Activated naive CD4-positive, alpha-beta T cell treated with anti-CD3 and anti-CD28 coated beads, Interleukin-2, amount 50 U/mL, for 72 hours (primary cell): ENCODE measurements around the gene DTNB. TPM values are rescaled to one million over a fixed set of nuclear protein-coding genes. Genes with fewer than 3 reads are reported as not detected.

Experiments
- ATAC-seq, 2 donors: fragments of 150-1000 bp; cut with Tn5 transposase; 2 replicates each; pipeline ENCODE4 v1.10.0; 2021; ENCODE audit warnings: mild to moderate bottlenecking in 2 of 2, moderate library complexity in 2 of 2
- DNase-seq, 2 donors: peaks; one replicate each; pipeline ENCODE4 v3.0.0; 2021 to 2022; ENCODE audit warnings: low spot score in 2 of 2
- H3K27ac Mint-ChIP-seq, 2 donors: one replicate each; pipeline ENCODE4 v1.8.0; 2022; ENCODE audit warnings: mild to moderate bottlenecking in 2 of 2, mixed read lengths in 2 of 2
- H3K36me3 Mint-ChIP-seq, 2 donors: one replicate each; pipeline ENCODE4 v1.8.0; 2022; ENCODE audit warnings: mixed read lengths in 2 of 2
- H3K9me3 Mint-ChIP-seq, 2 donors: one replicate each; pipeline ENCODE4 v1.8.0; 2022; ENCODE audit warnings: mixed read lengths in 2 of 2
- total RNA-seq, 2 donors: library from RNA; stranded (reverse); gene quantifications; one replicate each; pipeline ENCODE4 v1.2.3, GENCODE V29; 2022

DTNB gene
- total RNA-seq, 2 donors from 2014 or later = 17.1 to 20.0 TPM

DNA sequence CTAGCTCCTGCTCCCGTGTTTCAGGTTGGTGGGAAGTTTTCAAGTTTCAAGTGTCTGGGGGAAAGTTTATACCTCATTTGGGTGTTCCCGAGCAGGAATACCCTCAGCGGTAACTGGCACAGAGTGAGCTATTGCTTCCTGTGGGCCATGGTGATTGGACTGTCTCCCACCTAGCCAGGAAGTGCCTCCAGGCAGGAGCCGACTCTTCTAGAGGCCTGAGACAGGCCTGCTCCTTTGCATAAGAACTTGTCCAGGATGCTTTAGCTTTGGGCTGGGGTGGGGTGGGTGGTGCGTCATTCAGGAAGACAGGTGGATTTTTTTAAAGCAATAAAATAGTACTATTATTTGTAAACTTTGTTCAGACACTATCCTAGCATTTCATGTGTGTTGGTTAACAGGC, 308.1 kb downstream of the DTNB start:
- Mint-ChIP-seq H3K27ac (peak overlapping the region in 1 of 2 donors; percentile 29), H3K36me3 (no peaks in the 10 kb centered on the region), H3K9me3 (no peaks in the 10 kb centered on the region)
- DNase-seq (no peak), ATAC-seq (no peak)

DNA sequence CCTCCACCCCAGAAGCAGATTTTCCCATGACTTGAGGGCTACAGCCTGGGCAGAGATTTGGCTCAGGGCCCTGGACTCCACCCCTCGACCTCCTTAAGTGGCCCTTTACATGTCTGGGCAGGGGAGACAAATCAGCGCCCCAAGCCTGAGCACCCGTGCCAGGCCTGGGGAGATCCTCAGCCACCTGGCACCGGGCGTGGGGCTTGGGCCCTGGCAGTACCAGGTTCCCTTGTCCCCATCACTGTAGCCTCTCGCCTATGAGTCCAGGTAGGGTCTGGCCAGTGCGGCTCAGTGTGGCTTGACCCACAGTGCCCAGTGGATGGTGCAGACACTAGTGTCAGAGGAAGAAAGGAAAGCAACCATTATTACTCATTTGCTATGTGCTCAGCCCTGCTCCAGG, 309.6 kb downstream of the DTNB start:
- no peak for DNase-seq
- ATAC-seq = no peak
- Mint-ChIP-seq H3K27ac (peak overlapping the region in 1 of 2 donors; percentile 91), H3K9me3 (no peaks in the 10 kb centered on the region), H3K36me3 (no peaks in the 10 kb centered on the region)

DNA sequence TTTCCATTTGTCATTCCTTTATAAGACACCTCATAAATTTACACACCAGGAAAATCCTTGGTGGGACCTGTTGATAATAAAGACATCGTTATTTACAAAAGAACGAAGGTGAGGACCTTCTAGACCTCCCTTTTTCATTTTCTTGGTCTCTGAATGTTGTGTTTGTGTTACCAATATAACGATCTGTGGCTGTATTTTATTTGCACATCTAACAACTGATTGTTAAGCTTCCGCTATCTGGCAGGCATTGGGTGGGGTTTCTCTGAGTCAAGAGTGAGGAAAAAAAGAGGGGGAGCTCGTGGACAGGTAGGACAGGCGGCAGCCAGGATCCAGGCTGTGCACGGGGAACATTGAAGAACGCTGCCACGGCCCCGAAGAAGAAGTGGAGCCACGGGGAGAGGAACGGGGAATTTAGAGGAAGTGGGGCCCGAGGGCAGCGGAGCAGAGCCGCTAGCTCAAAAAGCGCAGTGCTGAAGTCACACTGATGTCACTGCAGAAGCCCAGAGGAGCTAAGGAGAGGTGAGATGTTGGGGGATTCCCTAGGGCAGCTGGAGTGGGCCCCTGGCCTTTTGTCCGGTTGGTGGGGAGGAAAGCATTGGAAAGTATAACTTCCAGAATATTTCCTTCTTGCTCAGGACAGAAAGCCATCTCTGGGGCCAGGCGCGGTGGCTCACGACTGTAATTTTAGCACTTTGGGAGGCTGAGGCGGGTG, 310.8 kb downstream of the DTNB start:
- Mint-ChIP-seq H3K36me3 (no peaks in the 10 kb centered on the region), H3K27ac (peak overlapping the region; percentile 85 to 91), H3K9me3 (no peaks in the 10 kb centered on the region)
- DNase-seq = peak; percentile 50 to 80
- ATAC-seq = peak; percentile 41 to 79

DNA sequence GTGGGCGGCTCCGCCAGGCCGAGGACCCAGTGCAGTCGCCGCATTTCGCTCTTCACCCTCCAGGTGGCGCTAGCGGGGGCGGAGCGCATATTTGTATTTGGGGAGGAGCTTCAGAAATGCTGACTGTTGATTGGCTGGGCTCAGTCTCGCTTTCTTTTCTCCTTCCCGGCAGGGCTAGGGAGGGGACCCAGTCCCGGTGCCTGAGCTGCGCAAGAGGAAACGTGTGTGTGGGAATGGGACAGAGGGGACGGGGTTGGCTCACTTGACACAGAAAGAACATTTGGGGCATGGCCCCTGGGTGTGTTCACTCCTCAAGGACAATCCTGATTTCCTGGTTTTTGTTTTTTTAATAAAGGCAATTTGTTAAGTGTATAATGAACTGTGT, 311.3 kb downstream of the DTNB start:
- DNase-seq (peak; percentile 95 to 99), ATAC-seq (peak; percentile 97 to 99)
- no peaks in the 10 kb centered on the region for H3K36me3 Mint-ChIP-seq

DNA sequence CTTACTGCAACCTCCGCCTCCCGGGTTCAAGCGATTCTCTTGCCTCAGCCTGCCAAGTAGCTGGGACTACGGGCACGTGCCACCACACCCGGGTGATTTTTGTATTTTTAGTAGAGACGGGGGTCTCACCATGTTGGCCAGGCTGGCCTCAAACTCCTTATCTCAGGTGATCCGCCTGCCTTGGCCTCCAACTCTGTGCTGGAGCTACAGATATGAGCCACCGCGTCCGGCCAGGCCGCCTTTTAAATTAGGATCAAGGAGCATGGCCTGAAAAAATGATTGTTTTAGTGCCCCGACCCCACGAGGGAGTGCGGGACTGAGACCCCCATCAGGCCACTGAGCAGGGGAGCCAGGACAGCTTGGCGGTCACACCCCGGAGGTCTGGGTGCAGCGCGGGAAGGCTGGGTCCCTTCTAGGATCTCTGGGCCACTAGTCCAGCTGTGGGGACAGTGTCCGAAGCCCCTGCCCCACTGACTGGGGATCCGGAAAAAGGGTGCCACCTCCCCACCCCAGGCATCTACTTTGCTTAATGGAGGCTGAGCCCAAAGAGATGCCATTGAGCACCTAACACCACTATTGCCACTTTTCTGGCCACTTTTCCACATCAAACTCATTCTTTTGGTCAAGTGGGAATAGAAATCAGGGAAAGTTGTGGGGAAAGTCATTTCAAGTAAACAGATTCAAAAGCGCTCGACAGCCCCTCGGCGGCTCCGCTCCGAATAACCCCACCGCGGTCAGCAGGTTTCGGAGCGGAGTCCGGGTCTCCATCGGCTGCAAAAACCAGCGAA, 311.9 kb downstream of the DTNB start:
- H3K27ac Mint-ChIP-seq = peak overlapping the region; percentile 55 to 91
- no peaks in the 10 kb centered on the region for H3K36me3 Mint-ChIP-seq
- DNase-seq (no peak), ATAC-seq (no peak)
- H3K9me3 Mint-ChIP-seq = no peaks in the 10 kb centered on the region

More for the DNA sequence above, 311.3 kb downstream of the DTNB start:
- Mint-ChIP-seq H3K27ac (peak overlapping the region; percentile 85 to 91), H3K9me3 (no peaks in the 10 kb centered on the region)

DNA sequence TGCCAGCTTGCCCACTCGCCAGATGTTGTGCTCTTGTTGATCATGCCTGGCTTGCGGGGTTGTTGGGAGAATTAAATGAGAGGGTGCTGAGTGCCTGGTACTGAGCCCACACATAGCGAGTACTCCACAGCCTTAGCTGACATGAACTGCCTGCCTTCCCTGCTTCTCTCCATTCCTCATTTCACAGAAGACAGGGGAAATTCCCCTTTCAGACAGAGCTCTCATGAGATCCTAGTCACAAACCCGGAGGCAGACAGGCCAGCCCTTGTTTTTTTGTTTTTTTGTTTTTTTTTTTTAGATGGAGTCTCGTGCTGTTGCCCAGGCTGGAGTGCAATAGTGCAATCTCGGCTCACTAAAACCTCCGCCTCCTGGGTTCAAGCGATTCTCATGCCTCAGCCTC, 314.5 kb downstream of the DTNB start:
- Mint-ChIP-seq H3K9me3 (no peaks in the 10 kb centered on the region), H3K27ac (peak overlapping the region in 1 of 2 donors; percentile 41), H3K36me3 (no peaks in the 10 kb centered on the region)
- DNase-seq (no peak), ATAC-seq (no peak)

DNA sequence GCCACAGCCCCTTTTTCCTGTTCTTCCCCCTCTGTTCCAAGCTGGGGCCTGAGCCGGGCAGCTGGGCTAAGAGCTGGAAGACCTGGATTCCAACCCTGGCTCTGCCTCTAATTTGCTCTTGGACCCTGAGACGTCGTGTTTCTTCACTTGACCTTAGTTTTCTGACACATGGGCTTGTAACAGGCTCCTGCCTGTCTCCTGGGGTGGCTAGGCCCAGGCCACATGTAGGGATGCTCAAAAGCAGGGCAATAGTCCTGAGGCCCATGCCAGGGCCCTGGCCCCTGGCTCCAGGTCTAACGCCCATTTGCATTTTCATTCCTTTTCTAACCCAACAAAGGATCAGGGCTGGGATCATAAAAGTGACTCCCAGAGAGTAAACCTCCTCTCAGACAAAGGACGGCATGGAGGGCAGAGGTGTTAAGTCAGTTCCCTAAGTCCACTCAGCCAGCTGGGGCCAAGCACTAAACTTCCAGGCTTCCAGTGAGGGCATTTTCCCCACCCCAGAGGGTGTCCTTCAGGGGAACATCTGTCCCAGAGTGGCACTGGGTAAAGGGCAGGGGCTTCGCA, 315.0 kb downstream of the DTNB start:
- DNase-seq = no peak

DNA sequence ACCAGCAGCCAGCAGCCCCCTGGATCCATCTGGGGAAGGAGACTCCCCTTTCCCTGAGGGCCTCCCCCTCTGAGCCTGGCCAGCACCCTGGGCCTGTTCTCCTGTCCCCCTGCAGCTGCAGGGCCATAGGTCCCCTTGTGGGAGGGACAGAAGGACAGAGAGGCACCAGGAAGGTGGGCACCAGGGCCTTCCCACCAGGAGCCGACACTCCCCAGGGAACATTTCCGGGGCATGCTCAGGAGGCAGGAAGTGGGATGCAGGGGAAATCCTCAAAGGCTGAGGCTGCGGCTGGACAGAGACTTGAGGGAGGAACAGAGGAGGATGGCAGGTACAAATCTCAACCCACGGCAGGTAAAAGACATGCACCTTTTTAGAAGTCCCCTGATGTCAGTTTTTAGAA, 317.3 kb downstream of the DTNB start:
- Mint-ChIP-seq H3K27ac (no peak overlapping the region), H3K9me3 (no peaks in the 10 kb centered on the region), H3K36me3 (no peaks in the 10 kb centered on the region)
- no peak for ATAC-seq
- DNase-seq = no peak

More for the DNA sequence above, 315.0 kb downstream of the DTNB start:
- H3K9me3 Mint-ChIP-seq = no peaks in the 10 kb centered on the region
- ATAC-seq = no peak
- H3K27ac Mint-ChIP-seq = peak overlapping the region in 1 of 2 donors; percentile 41
- no peaks in the 10 kb centered on the region for H3K36me3 Mint-ChIP-seq

DNA sequence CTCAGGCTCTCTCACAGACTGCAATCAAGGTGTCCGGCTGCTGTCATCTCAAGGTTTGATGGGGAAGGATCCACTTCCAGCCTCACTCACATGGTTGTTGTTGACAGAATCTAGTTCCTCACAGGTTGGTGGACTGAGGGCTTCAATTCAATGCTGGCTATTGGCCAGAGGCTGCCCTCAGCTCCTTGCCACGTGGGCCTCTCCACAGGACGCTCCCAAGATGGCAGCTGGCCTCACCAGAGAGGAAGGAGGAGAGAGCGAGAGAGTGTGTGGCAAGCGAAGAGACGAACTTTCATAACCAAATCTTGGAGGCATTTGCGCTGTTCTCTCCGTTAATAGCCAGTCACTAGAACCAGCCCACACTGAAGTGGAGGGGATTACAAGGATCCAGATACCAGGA, 318.1 kb downstream of the DTNB start:
- Mint-ChIP-seq H3K36me3 (no peaks in the 10 kb centered on the region), H3K27ac (no peak overlapping the region), H3K9me3 (no peaks in the 10 kb centered on the region)
- ATAC-seq (no peak), DNase-seq (no peak)

DNA sequence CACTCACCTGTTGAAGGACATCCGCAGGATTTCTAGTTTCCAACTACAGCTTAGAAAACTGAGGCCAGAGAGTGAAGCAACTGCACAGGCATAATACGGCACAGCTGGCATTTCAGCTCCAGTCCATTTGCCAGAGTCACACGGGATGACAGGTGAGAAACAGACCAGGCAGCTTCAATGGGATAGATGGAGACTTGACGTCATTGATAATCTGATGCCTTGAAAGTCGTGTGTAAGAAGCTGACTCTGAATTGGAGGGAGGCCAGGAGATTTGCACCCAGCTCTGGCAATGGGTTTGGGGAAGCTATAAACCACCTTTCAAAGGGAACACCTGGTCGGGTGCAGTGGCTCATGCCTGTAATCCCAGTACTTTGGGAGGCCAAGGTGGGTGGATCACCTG, 319.3 kb downstream of the DTNB start:
- Mint-ChIP-seq H3K36me3 (no peaks in the 10 kb centered on the region), H3K27ac (no peak overlapping the region), H3K9me3 (no peaks in the 10 kb centered on the region)
- ATAC-seq = no peak
- no peak for DNase-seq

DNA sequence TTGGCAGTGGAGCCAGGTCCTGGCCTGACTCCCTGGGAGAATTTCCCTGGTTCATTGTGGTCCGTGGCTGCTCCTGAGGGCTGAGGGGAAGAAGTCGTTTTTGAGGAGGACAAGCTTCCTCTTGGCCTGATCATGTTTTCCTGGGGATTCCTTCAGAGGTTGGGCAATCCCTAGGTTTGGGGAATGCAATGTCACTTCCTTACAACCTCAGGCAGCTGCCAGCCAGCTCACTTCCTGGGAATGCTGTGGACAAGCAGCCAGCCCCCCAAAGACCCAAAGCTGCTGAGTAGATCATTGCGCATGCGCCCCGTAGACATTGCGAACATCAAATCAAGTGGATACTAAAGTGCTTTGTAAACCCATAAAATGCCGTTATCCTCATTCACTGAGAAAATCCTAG, 324.0 kb downstream of the DTNB start:
- no peak for DNase-seq
- Mint-ChIP-seq H3K9me3 (no peaks in the 10 kb centered on the region), H3K27ac (no peak overlapping the region), H3K36me3 (no peaks in the 10 kb centered on the region)
- ATAC-seq = no peak

DNA sequence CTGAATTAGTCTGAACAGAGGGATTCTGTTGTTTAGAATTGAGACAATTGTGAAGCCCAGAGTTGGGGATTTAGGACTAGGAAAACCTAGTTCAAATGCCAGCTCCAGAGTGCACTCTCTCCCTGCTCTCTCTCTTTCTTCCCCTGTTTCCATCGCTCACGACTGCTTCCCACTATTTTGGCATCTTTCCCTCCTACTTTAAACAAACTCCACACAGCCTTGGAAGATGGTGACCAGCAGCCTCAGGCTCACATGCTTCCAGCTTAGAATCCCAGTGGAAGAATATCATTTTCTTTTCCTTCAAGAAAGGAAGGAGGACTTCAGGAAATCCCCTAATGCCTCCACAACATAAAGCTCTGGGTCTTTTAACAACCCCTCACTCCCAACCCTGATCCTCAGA, 325.5 kb downstream of the DTNB start:
- Mint-ChIP-seq H3K9me3 (no peaks in the 10 kb centered on the region), H3K36me3 (no peaks in the 10 kb centered on the region), H3K27ac (peak overlapping the region in 1 of 2 donors; percentile 55)
- DNase-seq = no peak
- no peak for ATAC-seq

DNA sequence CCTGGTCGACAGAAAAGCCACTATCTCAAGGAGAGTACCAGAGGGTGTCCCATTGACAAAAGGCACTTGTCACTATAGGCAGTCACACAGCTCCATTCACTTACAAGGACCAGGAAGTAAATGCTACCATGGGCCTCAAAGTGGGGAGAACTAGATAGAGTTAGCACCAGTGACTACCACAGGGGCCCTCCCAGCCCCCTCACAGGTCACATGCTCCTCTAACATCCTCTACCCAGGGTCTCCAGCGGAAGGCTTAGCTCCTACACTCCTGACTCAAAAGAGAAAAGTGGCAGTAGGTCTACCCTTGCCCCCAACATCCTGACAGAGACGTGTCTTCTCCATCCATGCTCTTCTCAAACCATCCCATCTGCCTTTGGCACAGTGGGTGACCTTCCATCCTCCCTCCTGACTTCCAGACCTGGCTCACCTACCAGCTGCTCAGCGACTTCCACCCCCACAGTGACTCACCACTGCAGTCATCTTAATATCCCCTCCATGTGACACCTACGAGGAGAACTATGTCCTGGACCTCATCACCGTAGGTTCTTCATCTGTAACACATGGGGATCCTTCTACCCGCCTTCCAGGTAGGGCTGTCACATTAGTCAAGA, 326.1 kb downstream of the DTNB start:
- peak overlapping the region in 1 of 2 donors; percentile 55 for H3K27ac Mint-ChIP-seq

DNA sequence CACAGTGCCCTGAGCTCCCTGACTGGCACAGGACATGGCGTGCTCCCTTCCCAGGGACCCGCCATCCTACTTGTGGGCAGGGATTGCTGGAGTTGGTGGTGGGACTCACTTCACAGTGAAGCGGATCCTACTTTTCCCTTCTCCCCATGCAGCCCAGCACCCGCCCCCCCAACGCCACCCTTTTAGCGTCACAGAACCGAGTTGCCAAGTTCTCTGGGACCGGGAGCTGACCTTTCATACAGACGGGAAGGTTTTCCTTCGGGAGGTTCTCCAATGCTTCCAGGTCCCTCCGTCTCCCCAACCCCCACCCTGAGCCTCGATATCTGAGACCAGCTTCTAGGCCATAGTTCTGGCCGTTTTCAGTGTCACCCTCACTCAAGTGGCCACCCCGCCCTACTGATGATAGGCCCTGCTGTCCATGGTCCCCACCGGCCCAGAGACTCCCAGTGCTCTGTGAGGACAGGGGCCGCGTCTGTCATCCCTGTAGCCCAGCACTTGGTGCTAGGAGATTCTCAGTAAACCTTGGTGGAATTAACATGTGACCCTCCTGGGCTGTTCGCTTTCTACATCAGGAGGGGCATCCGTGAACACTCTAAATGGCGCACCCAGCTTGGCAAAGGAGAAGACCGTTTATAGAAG, 330.1 kb downstream of the DTNB start:
- Mint-ChIP-seq H3K27ac (peak overlapping the region in 1 of 2 donors; percentile 85), H3K36me3 (no peaks in the 10 kb centered on the region), H3K9me3 (no peaks in the 10 kb centered on the region)
- ATAC-seq (no peak), DNase-seq (no peak)

More for the DNA sequence above, 326.1 kb downstream of the DTNB start:
- Mint-ChIP-seq H3K9me3 (no peaks in the 10 kb centered on the region), H3K36me3 (no peaks in the 10 kb centered on the region)
- DNase-seq (no peak), ATAC-seq (peak; percentile 80 to 87)

DNA sequence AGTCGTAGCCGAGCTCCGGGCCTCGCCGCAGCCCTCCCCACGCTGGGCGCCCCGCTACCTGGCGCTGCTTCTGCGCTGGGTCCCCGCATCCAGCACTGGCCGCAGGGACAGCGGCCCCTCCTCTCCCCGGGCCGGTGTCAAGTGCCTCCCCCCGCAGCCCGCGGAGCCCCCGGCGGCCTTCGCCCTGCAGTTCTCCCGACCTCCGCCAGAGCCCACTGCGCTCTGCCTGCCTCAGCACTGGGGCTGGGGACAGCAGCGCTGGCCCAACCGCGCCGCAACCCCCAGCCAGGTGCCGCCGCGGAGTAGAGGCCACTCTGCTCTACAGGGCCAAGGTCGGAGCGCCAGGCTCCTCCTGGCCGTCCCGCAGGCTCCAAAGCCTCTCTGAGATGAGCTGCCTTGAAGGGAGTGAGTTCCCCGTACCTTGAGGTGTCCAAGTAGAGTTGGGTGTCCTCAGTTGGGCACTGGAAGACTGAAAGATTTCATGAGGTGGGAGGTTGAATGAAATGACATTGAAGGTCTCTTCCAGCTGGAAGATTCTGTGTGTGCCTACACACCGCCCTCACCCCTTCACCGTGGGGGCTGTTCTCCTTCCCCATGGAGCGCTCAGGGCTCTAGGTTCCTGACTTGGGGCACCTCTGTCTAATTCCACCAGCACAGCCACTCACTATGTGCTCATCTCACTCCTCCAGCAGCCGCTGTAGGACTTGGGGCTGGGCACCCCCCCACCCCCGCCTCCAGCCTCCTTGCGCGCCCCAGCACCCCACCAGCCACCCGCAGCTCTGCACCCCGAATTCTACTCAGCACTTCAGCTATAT, 330.8 kb downstream of the DTNB start:
- Mint-ChIP-seq H3K27ac (peak overlapping the region; percentile 65 to 85), H3K9me3 (no peaks in the 10 kb centered on the region)

More for the DNA sequence above, 330.8 kb downstream of the DTNB start:
- DNase-seq (peak; percentile 83), ATAC-seq (peak; percentile 87 to 88)
- no peaks in the 10 kb centered on the region for H3K36me3 Mint-ChIP-seq
